SK-N-SH (cell line): Measurements from ENCODE around the gene PLAAT4. TPM values are rescaled to one million over a fixed set of nuclear protein-coding genes. Genes with fewer than 3 reads are reported as not detected.

Experiments
- CTCF ChIA-PET: fragments of 300-600, 350-600 bp; formaldehyde crosslinking; extraction: SDS; loops from one replicate; lab custom pipeline; 2021; lab: Yijun Ruan, JAX
- POLR2A ChIA-PET: fragments of 350-600 bp; sonication (Branson Sonifier 250); formaldehyde crosslinking; extraction: SDS; loops from one replicate; lab custom pipeline; 2020; ENCODE audit warnings: antibody characterized with exemption, inconsistent platforms; lab: Yijun Ruan, JAX
- DNase-seq: peaks from one replicate; pipeline ENCODE4 v3.0.0; 2012
- H2AFZ ChIP-seq: fragments of 200-600 bp; sonication (generic); 2 replicates; pipeline ENCODE4 v1.8.1; 2016; ENCODE audit warnings: antibody characterized with exemption, mild to moderate bottlenecking, low read depth
- H3F3A ChIP-seq: fragments of 200-600 bp; sonication (generic); replicated peaks from 2 replicates; pipeline ENCODE3; 2016; ENCODE audit warnings: antibody characterized with exemption, mild to moderate bottlenecking; ENCODE audit not compliant: insufficient read depth
- H3K27ac ChIP-seq, 2 experiments: fragments of 200-500 bp in 1 of 2; fragments of 200-600 bp in 1 of 2; sonication (Bioruptor generic) in 1 of 2; sonication (generic), shearing (Covaris generic) in 1 of 2; 2 replicates each; pipeline versions ENCODE4 v1.5.1 to v1.6.1; 2014 to 2016; ENCODE audit warnings: low read depth in 2 of 2, inconsistent platforms in 1 of 2, low read length in 1 of 2, mild to moderate bottlenecking in 1 of 2, mixed read lengths in 1 of 2
- H3K27me3 ChIP-seq: fragments of 200-600 bp; sonication (generic), shearing (Covaris generic); 2 replicates; pipeline ENCODE4 v1.6.1; 2016; ENCODE audit warnings: mixed run types; ENCODE audit not compliant: insufficient read depth
- H3K36me3 ChIP-seq, 2 experiments: fragments of 200-500 bp in 1 of 2; fragments of 200-600 bp in 1 of 2; sonication (Bioruptor generic) in 1 of 2; sonication (generic) in 1 of 2; replicated peaks in 1 of 2; 2 replicates each; pipeline versions ENCODE3 to v1.5.1; 2014 to 2016; ENCODE audit warnings: low read length in 1 of 2, mild to moderate bottlenecking in 1 of 2; ENCODE audit not compliant: insufficient read depth in 2 of 2, control insufficient read depth in 1 of 2
- H3K4me1 ChIP-seq, 2 experiments: fragments of 200-500 bp in 1 of 2; fragments of 200-600 bp in 1 of 2; sonication (Bioruptor generic) in 1 of 2; sonication (generic), shearing (Covaris generic) in 1 of 2; 2 replicates each; pipeline versions ENCODE4 v1.5.1 to v1.6.1; 2014 to 2016; ENCODE audit warnings: low read depth in 1 of 2, low read length in 1 of 2, mixed run types in 1 of 2; ENCODE audit not compliant: insufficient read depth in 2 of 2, control insufficient read depth in 1 of 2
- H3K4me2 ChIP-seq: fragments of 200-600 bp; sonication (generic), shearing (Covaris generic); 2 replicates; pipeline ENCODE4 v1.6.1; 2017; ENCODE audit warnings: mixed run types
- H3K4me3 ChIP-seq, 2 experiments: fragments of 200-500 bp in 1 of 2; fragments of 200-600 bp in 1 of 2; sonication (Bioruptor generic) in 1 of 2; sonication (generic), shearing (Covaris generic) in 1 of 2; 2 replicates each; pipeline versions ENCODE4 v1.5.1 to v1.8.1; 2014 to 2016; ENCODE audit warnings: low read depth in 2 of 2, inconsistent platforms in 1 of 2, low read length in 1 of 2, mild to moderate bottlenecking in 1 of 2, mixed read lengths in 1 of 2, moderate library complexity in 1 of 2
- H3K79me2 ChIP-seq: fragments of 200-600 bp; sonication (generic); 2 replicates; pipeline ENCODE4 v1.8.1; 2017; ENCODE audit warnings: mild to moderate bottlenecking; ENCODE audit not compliant: insufficient read depth
- H3K9ac ChIP-seq: fragments of 200-600 bp; sonication (generic); 2 replicates; pipeline ENCODE4 v1.6.1; 2017; ENCODE audit warnings: mixed run types
- H3K9me2 ChIP-seq: fragments of 200-600 bp; sonication (generic); 2 replicates; pipeline ENCODE4 v1.6.1; 2017; ENCODE audit warnings: mixed run types
- H3K9me3 ChIP-seq: fragments of 200-600 bp; sonication (generic); 2 replicates; pipeline ENCODE4 v1.6.1; 2017; ENCODE audit warnings: mixed run types, mild to moderate bottlenecking, moderate library complexity
- H4K20me1 ChIP-seq: fragments of 200-600 bp; sonication (generic); 2 replicates; pipeline ENCODE4 v1.6.1; 2017; ENCODE audit warnings: mild to moderate bottlenecking, mixed run types; ENCODE audit not compliant: insufficient read depth
- CTCF ChIP-seq: fragments of 200-600 bp; sonication (generic); IDR thresholded peaks from 2 replicates; pipeline ENCODE4 v1.6.1; 2017; ENCODE audit warnings: antibody characterized with exemption, mild to moderate bottlenecking, moderate library complexity
- EZH2phosphoT487 ChIP-seq: fragments of 200-600 bp; sonication (generic); IDR thresholded peaks from 2 replicates; pipeline ENCODE4 v1.6.1; 2017; ENCODE audit warnings: low read depth, mixed run types, mild to moderate bottlenecking, antibody characterized with exemption, moderate library complexity, borderline replicate concordance
- FOSL2 ChIP-seq: IDR thresholded peaks from 2 replicates; pipeline ENCODE4 v1.4.0; 2012; ENCODE audit warnings: low read depth, mild to moderate bottlenecking, moderate library complexity, borderline replicate concordance
- FOXJ3 ChIP-seq: sonication (generic); formaldehyde crosslinking; IDR thresholded peaks from 2 replicates; pipeline ENCODE4 v1.5.1; 2020; ENCODE audit warnings: mild to moderate bottlenecking, missing genetic modification reagents
- FOXM1 ChIP-seq: IDR thresholded peaks from 2 replicates; pipeline ENCODE4 v1.4.0; 2012; ENCODE audit warnings: low read depth, mild to moderate bottlenecking
- GATA2 ChIP-seq: sonication (generic); formaldehyde crosslinking; IDR thresholded peaks from 2 replicates; pipeline ENCODE4 v1.5.0; 2020; ENCODE audit warnings: mild to moderate bottlenecking, missing genetic modification reagents
- JUND ChIP-seq: IDR thresholded peaks from 2 replicates; pipeline ENCODE4 v1.4.0; 2012
- MAX ChIP-seq: IDR thresholded peaks from 2 replicates; pipeline ENCODE4 v1.4.0; 2012; ENCODE audit warnings: low read depth
- MEF2A ChIP-seq: IDR thresholded peaks from 2 replicates; pipeline ENCODE4 v1.4.0; 2012; ENCODE audit warnings: low read depth, borderline replicate concordance
- NFIC ChIP-seq: IDR thresholded peaks from 2 replicates; pipeline ENCODE4 v1.4.0; 2012; ENCODE audit warnings: borderline replicate concordance
- NRF1 ChIP-seq: IDR thresholded peaks from 2 replicates; pipeline ENCODE4 v1.6.1; 2012; ENCODE audit warnings: low read depth, mild to moderate bottlenecking, low read length
- POLR2AphosphoS5 ChIP-seq: IDR thresholded peaks from 2 replicates; pipeline ENCODE4 v1.6.1; 2012; ENCODE audit warnings: low read depth, low read length
- RAD21 ChIP-seq: IDR thresholded peaks from 2 replicates; pipeline ENCODE4 v1.6.1; 2012; ENCODE audit warnings: mild to moderate bottlenecking, low read length
- RCOR1 ChIP-seq: fragments of 150-350 bp; IDR thresholded peaks from 2 replicates; pipeline ENCODE4 v1.6.1; 2017; ENCODE audit warnings: antibody characterized with exemption, low read length
- RFX5 ChIP-seq: IDR thresholded peaks from 2 replicates; pipeline ENCODE4 v1.6.1; 2012; ENCODE audit warnings: mild to moderate bottlenecking, improper control_type of control experiment, low read length
- SIN3A ChIP-seq: IDR thresholded peaks from 2 replicates; pipeline ENCODE4 v1.6.1; 2012; ENCODE audit warnings: low read depth, mild to moderate bottlenecking, low read length, moderate library complexity, borderline replicate concordance
- SMC3 ChIP-seq: IDR thresholded peaks from 2 replicates; pipeline ENCODE4 v1.6.1; 2012; ENCODE audit warnings: low read depth, low read length, improper control_type of control experiment
- USF2 ChIP-seq: fragments of 150-350 bp; IDR thresholded peaks from 2 replicates; pipeline ENCODE4 v1.6.1; 2017; ENCODE audit warnings: antibody characterized with exemption, low read length, low read depth, borderline replicate concordance
- ZBTB33 ChIP-seq: IDR thresholded peaks from 2 replicates; pipeline ENCODE4 v1.4.0; 2012; ENCODE audit warnings: low read depth, borderline replicate concordance
- WGBS: methylation state at CpG from one replicate; pipeline ENCODE4 v1.1.6; 2017; ENCODE audit warnings: low lambda C conversion rate; 5-methylcytosine and 5-hydroxymethylcytosine counted together
- polyA plus RNA-seq, 3 experiments: library from polyadenylated mRNA; depleted of rRNA; stranded (reverse); fragments of >200 nt; gene quantifications; 2 replicates each; pipeline ENCODE4 v1.2.3, GENCODE V29; 2012
- TF ChIP-seq, protein P1 (sequence below): fragments of 150-350 bp; IDR thresholded peaks from 2 replicates; pipeline ENCODE4 v1.6.1; 2016; ENCODE audit warnings: mild to moderate bottlenecking, low read depth, low read length

The PLAAT4 gene
- polyA plus RNA-seq, 1 of the 3 experiments (the other 2 are of a cell fraction): 5.6 TPM

DNA sequence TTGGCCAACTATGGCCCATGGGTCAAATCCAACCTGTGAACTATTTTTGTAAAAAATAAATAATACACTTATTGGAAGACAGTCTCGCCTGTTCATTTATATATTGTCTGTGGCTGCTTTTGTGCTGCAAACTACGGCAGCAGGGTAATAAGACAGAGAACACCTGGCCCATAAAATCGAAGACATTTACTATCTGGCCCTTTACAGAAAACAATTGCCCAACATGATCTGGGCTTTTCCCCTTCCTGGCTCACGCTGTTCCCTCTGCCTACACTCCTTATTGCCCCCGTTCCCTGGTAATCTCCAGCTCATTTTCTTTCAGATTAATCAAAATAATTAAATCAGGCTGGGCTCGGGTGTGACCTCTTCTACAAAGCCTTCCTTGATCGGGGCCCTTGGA lies 21.0 kb downstream of the PLAAT4 start:
- Histone ChIP-seq H3K79me2 (no peaks in the 10 kb centered on the region), H3K9ac (no peak overlapping the region), H3F3A (no peaks in the 10 kb centered on the region), H3K9me2 (no peaks in the 10 kb centered on the region), H3K27ac (no peak overlapping the region), H3K36me3 (no peaks in the 10 kb centered on the region), H3K4me1 (peaks cover 0 to 5% of the 10 kb centered on the region in 2 experiments; a peak in 1 of 4 replicates), H3K9me3 (no peaks in the 10 kb centered on the region), H3K4me3 (no peak overlapping the region), H4K20me1 (no peaks in the 10 kb centered on the region), H3K27me3 (no peaks in the 10 kb centered on the region), H2AFZ (no peak overlapping the region), H3K4me2 (no peak overlapping the region)
- ChIA-PET POLR2A (no interaction called here), CTCF (no interaction called here)
- DNase-seq: no peak
- no peak for TF ChIP-seq FOXJ3
- WGBS: 50% methylated on average over 7 of the region's 7 CpGs

GRCh38 chr11:63558459-63559157 lies 22.0 kb downstream of the PLAAT4 start:
- Histone ChIP-seq H3K27me3 (no peaks in the 10 kb centered on the region), H3F3A (no peaks in the 10 kb centered on the region), H3K9ac (no peak overlapping the region), H3K4me2 (no peak overlapping the region), H3K27ac (no peak overlapping the region), H2AFZ (no peak overlapping the region), H3K4me1 (peaks cover 0 to 5% of the 10 kb centered on the region in 2 experiments; a peak in 1 of 4 replicates), H3K79me2 (no peaks in the 10 kb centered on the region), H4K20me1 (no peaks in the 10 kb centered on the region), H3K9me2 (no peaks in the 10 kb centered on the region), H3K36me3 (no peaks in the 10 kb centered on the region), H3K9me3 (no peaks in the 10 kb centered on the region), H3K4me3 (no peak overlapping the region)
- 83% methylated on average over 7 of the region's 7 CpGs for WGBS
- CTCF ChIA-PET: interaction anchor here (1.2 kb wide), 1 partner anchor 79 kb away, joined by 4 read pairs; no protein-coding TSS in a partner anchor
- no peak for DNase-seq
- POLR2A ChIA-PET: no interaction called here
- TF ChIP-seq RAD21 (no peak), GATA2 (CRISPR knock-in tag) (no peak), CTCF (no peak), SMC3 (no peak), NFIC (no peak), USF2 (no peak), POLR2AphosphoS5 (no peak), JUND (no peak), SIN3A (no peak), FOSL2 (no peak), FOXM1 (no peak), EZH2phosphoT487 (no peak), FOXJ3 (no peak), RCOR1 (no peak), MAX (no peak), MEF2A (no peak), RFX5 (no peak), ZBTB33 (no peak), NRF1 (no peak)
- TF ChIP-seq, protein P1, sequence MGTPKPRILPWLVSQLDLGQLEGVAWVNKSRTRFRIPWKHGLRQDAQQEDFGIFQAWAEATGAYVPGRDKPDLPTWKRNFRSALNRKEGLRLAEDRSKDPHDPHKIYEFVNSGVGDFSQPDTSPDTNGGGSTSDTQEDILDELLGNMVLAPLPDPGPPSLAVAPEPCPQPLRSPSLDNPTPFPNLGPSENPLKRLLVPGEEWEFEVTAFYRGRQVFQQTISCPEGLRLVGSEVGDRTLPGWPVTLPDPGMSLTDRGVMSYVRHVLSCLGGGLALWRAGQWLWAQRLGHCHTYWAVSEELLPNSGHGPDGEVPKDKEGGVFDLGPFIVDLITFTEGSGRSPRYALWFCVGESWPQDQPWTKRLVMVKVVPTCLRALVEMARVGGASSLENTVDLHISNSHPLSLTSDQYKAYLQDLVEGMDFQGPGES: no peak
